HCT116 (cell line): Measurements from ENCODE around the gene CACNA1S. TPM values are rescaled to one million over a fixed set of nuclear protein-coding genes. Genes with fewer than 3 reads are reported as not detected.

Source experiments
- ATAC-seq: fragments of 200-7000 bp; cut with Tn5 transposase; 2 replicates; pipeline ENCODE4 v1.9.1; 2020; ENCODE audit warnings: mild to moderate bottlenecking, moderate library complexity
- BruUV-seq: library from RNA; stranded (reverse); fragments of 400-500 nt; replicated peaks from 2 replicates; lab custom pipeline; 2021; lab: Mats Ljungman, UMichigan
- CTCF ChIA-PET: fragments of 300-600 bp; sonication (Branson Sonifier 250); formaldehyde crosslinking; loops from one replicate; lab custom pipeline; 2021; ENCODE audit warnings: antibody characterized with exemption; lab: Charles Lee
- POLR2A ChIA-PET: fragments of 300-600, 350-600 bp; sonication (Branson Sonifier 250); formaldehyde crosslinking; loops from one replicate; lab custom pipeline; 2021; ENCODE audit warnings: antibody characterized with exemption; lab: Charles Lee
- RAD21 ChIA-PET, 2 experiments: fragments of 300-600 bp; sonication (Branson Sonifier 250); formaldehyde crosslinking; loops; one replicate each; lab custom pipeline; 2023; ENCODE audit warnings: low total read pairs in 2 of 2; ENCODE audit not compliant: uncharacterized antibody in 2 of 2, unreplicated experiment in 2 of 2, low non-redundant PET in 1 of 2; lab: Charles Lee
- DNase-seq: peaks from one replicate; pipeline ENCODE4 v3.0.0-alpha.2; 2010; ENCODE audit warnings: low read depth, low spot score
- H2AFZ ChIP-seq: fragments of 200-600 bp; shearing (Covaris generic), sonication (generic); 2 replicates; pipeline ENCODE4 v1.6.1; 2017; ENCODE audit warnings: low read depth, mixed run types, mixed read lengths, antibody characterized with exemption, low read length; ENCODE audit not compliant: poor library complexity, severe bottlenecking
- H3K27ac ChIP-seq: 2 replicates; pipeline ENCODE4 v1.5.1; 2012; ENCODE audit warnings: low read depth, low read length
- H3K27me3 ChIP-seq: fragments of 200-600 bp; sonication (generic); 2 replicates; pipeline ENCODE4 v1.6.1; 2016; ENCODE audit warnings: mixed run types, low read length, mixed read lengths; ENCODE audit not compliant: insufficient read depth
- H3K36me3 ChIP-seq, 2 experiments: fragments of 200-500 bp in 1 of 2; fragments of 200-600 bp in 1 of 2; sonication (Bioruptor generic) in 1 of 2; sonication (generic) in 1 of 2; 2 replicates each; pipeline versions ENCODE4 v1.5.1 to v1.6.1; 2014 to 2016; ENCODE audit warnings: low read length in 2 of 2, inconsistent platforms in 1 of 2, mixed read lengths in 1 of 2, mixed run types in 1 of 2; ENCODE audit not compliant: insufficient read depth in 2 of 2, control insufficient read depth in 1 of 2
- H3K4me1 ChIP-seq, 2 experiments: fragments of 200-600 bp in 1 of 2; sonication (generic) in 1 of 2; 2 replicates each; pipeline versions ENCODE4 v1.5.1 to v1.6.1; 2012 to 2017; ENCODE audit warnings: low read length in 2 of 2, inconsistent platforms in 1 of 2, mild to moderate bottlenecking in 1 of 2, mixed read lengths in 1 of 2, mixed run types in 1 of 2, moderate library complexity in 1 of 2; ENCODE audit not compliant: insufficient read depth in 2 of 2, control insufficient read depth in 1 of 2
- H3K4me2 ChIP-seq: fragments of 200-600 bp; sonication (generic); 2 replicates; pipeline ENCODE4 v1.6.1; 2017; ENCODE audit warnings: mixed run types, low read length, mixed read lengths
- H3K4me3 ChIP-seq, 2 experiments: fragments of 200-600 bp in 1 of 2; sonication (generic) in 1 of 2; replicated peaks in 1 of 2; 2 replicates each; pipeline ENCODE4 v1.5.1; 2011 to 2016; ENCODE audit warnings: low read length in 2 of 2, control low read depth in 1 of 2, low read depth in 1 of 2, mild to moderate bottlenecking in 1 of 2, mixed read lengths in 1 of 2, mixed run types in 1 of 2
- H3K79me2 ChIP-seq: fragments of 200-600 bp; sonication (generic); 2 replicates; pipeline ENCODE4 v1.6.1; 2017; ENCODE audit warnings: mild to moderate bottlenecking, mixed run types, low read length, moderate library complexity, mixed read lengths; ENCODE audit not compliant: insufficient read depth
- H3K9ac ChIP-seq: fragments of 200-600 bp; sonication (generic); 2 replicates; pipeline ENCODE4 v1.6.1; 2016; ENCODE audit warnings: low read length, mixed read lengths
- H3K9me2 ChIP-seq: fragments of 200-600 bp; sonication (generic), shearing (Covaris generic); 2 replicates; pipeline ENCODE4 v1.6.1; 2017; ENCODE audit warnings: mixed run types, mild to moderate bottlenecking, moderate library complexity; ENCODE audit not compliant: insufficient read depth
- H3K9me3 ChIP-seq, 2 experiments: fragments of 200-500 bp in 1 of 2; fragments of 200-600 bp in 1 of 2; sonication (Bioruptor generic) in 1 of 2; sonication (generic) in 1 of 2; 2 replicates each; pipeline ENCODE4 v1.6.1; 2014 to 2017; ENCODE audit warnings: low read length in 2 of 2, mixed read lengths in 2 of 2, inconsistent platforms in 1 of 2, low read depth in 1 of 2, mild to moderate bottlenecking in 1 of 2, mixed run types in 1 of 2, moderate library complexity in 1 of 2; ENCODE audit not compliant: control insufficient read depth in 1 of 2, insufficient read depth in 1 of 2
- H4K20me1 ChIP-seq: fragments of 200-600 bp; sonication (generic), shearing (Covaris generic); 2 replicates; pipeline ENCODE4 v1.6.1; 2017; ENCODE audit warnings: mixed run types, mild to moderate bottlenecking, moderate library complexity; ENCODE audit not compliant: insufficient read depth
- ELF1 ChIP-seq: IDR thresholded peaks from 2 replicates; pipeline ENCODE4 v1.6.1; 2012; ENCODE audit warnings: low read depth, borderline replicate concordance
- EZH2 ChIP-seq: fragments of 200-600 bp; sonication (generic); IDR thresholded peaks from 2 replicates; pipeline ENCODE4 v1.6.1; 2017; ENCODE audit warnings: antibody characterized with exemption, mixed run types
- EZH2phosphoT487 ChIP-seq: fragments of 200-600 bp; IDR thresholded peaks from 2 replicates; pipeline ENCODE4 v1.6.1; 2018; ENCODE audit warnings: antibody characterized with exemption, borderline replicate concordance
- FOSL1 ChIP-seq: IDR thresholded peaks from 2 replicates; pipeline ENCODE4 v1.6.1; 2012; ENCODE audit warnings: low read depth
- JUND ChIP-seq: IDR thresholded peaks from 2 replicates; pipeline ENCODE4 v1.6.1; 2012
- POLR2A ChIP-seq: IDR thresholded peaks from 2 replicates; pipeline ENCODE4 v1.7.0; 2011; ENCODE audit warnings: borderline replicate concordance; ENCODE audit not compliant: insufficient read depth, insufficient read length; ENCODE audit errors: extremely low read depth
- POLR2AphosphoS5 ChIP-seq: IDR thresholded peaks from 2 replicates; pipeline ENCODE4 v1.6.1; 2011; ENCODE audit warnings: mild to moderate bottlenecking, low read depth, low read length, moderate library complexity
- RAD21 ChIP-seq: IDR thresholded peaks from 2 replicates; pipeline ENCODE4 v1.6.1; 2012; ENCODE audit warnings: low read depth, mild to moderate bottlenecking
- TCF7L2 ChIP-seq: IDR thresholded peaks from 2 replicates; pipeline ENCODE4 v1.7.0; 2011; ENCODE audit warnings: borderline replicate concordance, inconsistent platforms; ENCODE audit not compliant: insufficient read depth, insufficient read length; ENCODE audit errors: extremely low read depth
- YY1 ChIP-seq: IDR thresholded peaks from 2 replicates; pipeline ENCODE4 v1.6.1; 2011; ENCODE audit warnings: low read length, low read depth, moderate library complexity, mild to moderate bottlenecking; ENCODE audit not compliant: insufficient replicate concordance; ENCODE audit errors: extremely low read depth
- ZBTB33 ChIP-seq: IDR thresholded peaks from 2 replicates; pipeline ENCODE4 v1.6.1; 2011; ENCODE audit warnings: mild to moderate bottlenecking, low read length, moderate library complexity; ENCODE audit not compliant: insufficient replicate concordance; ENCODE audit errors: extremely low read depth
- ZNF274 ChIP-seq: fragments of 200-500 bp; sonication (Bioruptor generic); IDR thresholded peaks from 2 replicates; pipeline ENCODE4 v1.6.1; 2014; ENCODE audit warnings: mild to moderate bottlenecking, low read depth, low read length, inconsistent platforms
- intact Hi-C: fragments of 100-400 bp; cut with micrococcal nuclease; formaldehyde crosslinking; loops from 2 replicates; pipeline ENCODE4 v1.10.0; 2022
- total RNA-seq: library from RNA; stranded (reverse); gene quantifications from one replicate; pipeline ENCODE4 v1.2.1, GENCODE V29; 2021; ENCODE audit not compliant: unreplicated experiment
- TF ChIP-seq, protein P1 (sequence below), 3 experiments: fragments of 200-600 bp in 1 of 3; sonication (generic) in 1 of 3; IDR thresholded peaks in 2 of 3; conservative IDR thresholded peaks in 1 of 3; 2 replicates each; pipeline ENCODE4 v1.5.1; 2012 to 2017; ENCODE audit warnings: low read depth in 2 of 3, low read length in 2 of 3, antibody characterized with exemption in 1 of 3, borderline replicate concordance in 1 of 3, control low read depth in 1 of 3, mild to moderate bottlenecking in 1 of 3, mixed read lengths in 1 of 3, mixed run types in 1 of 3, moderate library complexity in 1 of 3; ENCODE audit not compliant: insufficient read depth in 1 of 3
- TF ChIP-seq, protein P2 (sequence below): IDR thresholded peaks from 2 replicates; pipeline ENCODE4 v1.6.1; 2012

The CACNA1S gene
- total RNA-seq, 1 experiment from 2014 or later, result not detected

- H3K79me2 ChIP-seq, result no peaks in the 10 kb centered on the region
- TF ChIP-seq, protein P1, sequence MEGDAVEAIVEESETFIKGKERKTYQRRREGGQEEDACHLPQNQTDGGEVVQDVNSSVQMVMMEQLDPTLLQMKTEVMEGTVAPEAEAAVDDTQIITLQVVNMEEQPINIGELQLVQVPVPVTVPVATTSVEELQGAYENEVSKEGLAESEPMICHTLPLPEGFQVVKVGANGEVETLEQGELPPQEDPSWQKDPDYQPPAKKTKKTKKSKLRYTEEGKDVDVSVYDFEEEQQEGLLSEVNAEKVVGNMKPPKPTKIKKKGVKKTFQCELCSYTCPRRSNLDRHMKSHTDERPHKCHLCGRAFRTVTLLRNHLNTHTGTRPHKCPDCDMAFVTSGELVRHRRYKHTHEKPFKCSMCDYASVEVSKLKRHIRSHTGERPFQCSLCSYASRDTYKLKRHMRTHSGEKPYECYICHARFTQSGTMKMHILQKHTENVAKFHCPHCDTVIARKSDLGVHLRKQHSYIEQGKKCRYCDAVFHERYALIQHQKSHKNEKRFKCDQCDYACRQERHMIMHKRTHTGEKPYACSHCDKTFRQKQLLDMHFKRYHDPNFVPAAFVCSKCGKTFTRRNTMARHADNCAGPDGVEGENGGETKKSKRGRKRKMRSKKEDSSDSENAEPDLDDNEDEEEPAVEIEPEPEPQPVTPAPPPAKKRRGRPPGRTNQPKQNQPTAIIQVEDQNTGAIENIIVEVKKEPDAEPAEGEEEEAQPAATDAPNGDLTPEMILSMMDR (IDR thresholded peaks at IDR 0.05 in 2 of 3, conservative IDR thresholded peaks at IDR 0.05 in 1 of 3; ENCODE audit: borderline replicate concordance in 1 of 3, insufficient read depth in 1 of 3, low read depth in 2 of 3, low read length in 2 of 3), result no peak
- no peak for TF ChIP-seq EZH2
- TF ChIP-seq ZNF274, result no peak
- TF ChIP-seq RAD21, result no peak
- TF ChIP-seq TCF7L2, result no peak
- no peak for TF ChIP-seq YY1
- no peak for TF ChIP-seq EZH2phosphoT487
- no peak for TF ChIP-seq POLR2A
- TF ChIP-seq, protein P2, sequence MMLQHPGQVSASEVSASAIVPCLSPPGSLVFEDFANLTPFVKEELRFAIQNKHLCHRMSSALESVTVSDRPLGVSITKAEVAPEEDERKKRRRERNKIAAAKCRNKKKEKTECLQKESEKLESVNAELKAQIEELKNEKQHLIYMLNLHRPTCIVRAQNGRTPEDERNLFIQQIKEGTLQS, result no peak
- no peak for TF ChIP-seq ZBTB33
- TF ChIP-seq POLR2AphosphoS5, result no peak
- no peak for TF ChIP-seq JUND
- no peak for TF ChIP-seq ELF1
- TF ChIP-seq FOSL1, result no peak
- TF ChIP-seq, all 23 proteins: peak for 0
- POLR2A ChIA-PET, result no interaction called here
- BruUV-seq, result no TSS peak
- Histone ChIP-seq H3K4me2 (no peak overlapping the region), H3K4me1 (no peaks in the 10 kb centered on the region), H4K20me1 (no peaks in the 10 kb centered on the region), H3K9me2 (no peaks in the 10 kb centered on the region), H3K36me3 (no peaks in the 10 kb centered on the region), H2AFZ (no peak overlapping the region), H3K27me3 (no peaks in the 10 kb centered on the region), H3K27ac (no peak overlapping the region), H3K4me3 (no peak overlapping the region), H3K9ac (no peak overlapping the region), H3K9me3 (no peaks in the 10 kb centered on the region)
- RAD21 ChIA-PET, result no interaction called here
- CTCF ChIA-PET, result no interaction called here
- intact Hi-C loops, result no loop called here
- no peak for ATAC-seq
- DNase-seq, result no peak
Observed at GRCh38 chr1:201134405-201134804, 22.2 kb upstream of the CACNA1S start.
